ENCODE results near the gene POLR2M.
A peak's percentile ranks its signal among the peaks of the same experiment; 100 is the strongest.

The POLR2M gene

DNA sequence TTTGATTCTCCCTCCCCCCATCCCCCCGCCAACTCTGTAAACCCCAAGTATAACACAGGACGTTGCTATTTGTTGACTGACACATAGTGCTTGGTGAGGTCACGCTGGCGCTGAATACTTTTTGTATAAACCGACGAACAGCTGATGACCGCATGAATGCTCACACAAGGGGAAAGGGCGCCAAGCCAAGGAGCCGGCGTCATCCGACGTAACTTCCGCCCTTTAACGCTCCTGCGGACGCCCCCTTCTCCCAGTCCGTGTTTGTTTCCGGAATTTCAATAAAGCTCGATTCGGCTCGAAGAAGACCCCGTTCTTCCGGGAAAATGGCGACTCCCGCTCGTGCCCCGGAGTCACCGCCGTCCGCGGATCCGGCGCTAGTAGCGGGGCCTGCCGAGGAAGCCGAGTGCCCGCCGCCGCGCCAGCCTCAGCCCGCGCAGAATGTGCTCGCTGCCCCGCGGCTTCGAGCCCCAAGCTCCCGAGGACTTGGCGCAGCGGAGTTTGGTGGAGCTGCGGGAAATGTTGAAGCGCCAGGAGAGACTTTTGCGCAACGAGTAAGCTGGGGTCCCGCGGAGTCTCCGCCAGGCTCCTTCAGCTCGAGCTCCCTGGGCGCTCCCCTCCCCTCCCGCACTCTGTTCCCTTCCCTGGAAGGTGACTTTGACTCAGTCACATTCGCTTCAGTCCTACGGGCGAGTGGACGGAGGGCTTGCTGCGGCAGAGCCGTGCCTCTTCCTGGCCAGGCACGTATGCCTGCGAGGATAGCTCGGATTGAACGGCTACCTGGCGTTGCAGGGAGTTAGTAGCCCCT, at the start of gene POLR2M:
POLR2M (plus strand) TSS at position 310 of the 805 bp plus-strand sequence; CDS start at position 439, 129 bp downstream.
- Mint-ChIP-seq H3K9me3 (no peaks in the 10 kb centered on the region), H3K27me3 (no peaks in the 10 kb centered on the region), H3K27ac (peak within 1 kb of the TSS; percentile 92), H3K4me3 (peak within 1 kb of the TSS; percentile 88), H3K36me3 (ENCODE audit: low read depth) (peaks cover 47% of the 10 kb centered on the region), H3K4me1 (ENCODE audit: low read depth) (peaks cover 76% of the 10 kb centered on the region)
- DNase-seq = peak; percentile 90

GRCh38 chr15:57657619-57658018, 48.9 kb upstream of the POLR2M start:
- Mint-ChIP-seq H3K4me1 (ENCODE audit: low read depth) (no peaks in the 10 kb centered on the region), H3K27me3 (peaks cover 9% of the 10 kb centered on the region), H3K27ac (no peak overlapping the region), H3K4me3 (no peak overlapping the region), H3K9me3 (no peaks in the 10 kb centered on the region), H3K36me3 (ENCODE audit: low read depth) (no peaks in the 10 kb centered on the region)
- DNase-seq = no peak

- H3K4me1 Mint-ChIP-seq (ENCODE audit: low read depth) = no peaks in the 10 kb centered on the region
- no peak overlapping the region for H3K4me3 Mint-ChIP-seq
- H3K9me3 Mint-ChIP-seq = no peaks in the 10 kb centered on the region
- H3K27me3 Mint-ChIP-seq = peaks cover 13% of the 10 kb centered on the region
- DNase-seq = no peak
- H3K36me3 Mint-ChIP-seq (ENCODE audit: low read depth) = no peaks in the 10 kb centered on the region
- no peak overlapping the region for H3K27ac Mint-ChIP-seq
These were observed 44.3 kb upstream of the POLR2M start for GRCh38 chr15:57662091-57662744.

DNA sequence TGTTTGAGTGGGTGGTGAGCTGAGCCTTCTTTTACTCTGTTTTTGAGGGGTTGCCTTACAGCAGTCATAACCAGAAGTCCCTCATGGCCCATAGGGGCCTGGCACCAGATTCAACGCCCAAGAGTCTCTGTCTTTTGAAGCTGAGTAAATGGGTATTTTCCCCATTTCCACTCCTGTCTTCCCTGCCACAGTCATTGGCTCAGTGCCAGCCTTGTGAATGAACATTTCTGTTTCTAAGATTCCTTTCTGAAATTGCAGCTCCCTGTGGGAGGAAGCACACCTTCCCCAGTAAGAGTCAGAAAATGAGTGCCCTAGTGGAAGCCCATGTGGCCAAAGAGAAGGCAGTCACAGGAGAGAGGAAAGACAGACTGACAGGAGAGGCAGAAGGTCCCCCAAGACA, 43.7 kb upstream of the POLR2M start:
- H3K4me1 Mint-ChIP-seq (ENCODE audit: low read depth) = peaks cover 2% of the 10 kb centered on the region
- H3K4me3 Mint-ChIP-seq = no peak overlapping the region
- no peak overlapping the region for H3K27ac Mint-ChIP-seq
- H3K27me3 Mint-ChIP-seq = peaks cover 13% of the 10 kb centered on the region
- DNase-seq = no peak
- no peaks in the 10 kb centered on the region for H3K36me3 Mint-ChIP-seq (ENCODE audit: low read depth)
- H3K9me3 Mint-ChIP-seq = no peaks in the 10 kb centered on the region

GRCh38 chr15:57663262-57663661, 43.3 kb upstream of the POLR2M start:
- Mint-ChIP-seq H3K27ac (no peak overlapping the region), H3K4me3 (no peak overlapping the region), H3K27me3 (peaks cover 13% of the 10 kb centered on the region), H3K9me3 (no peaks in the 10 kb centered on the region), H3K4me1 (ENCODE audit: low read depth) (peaks cover 3% of the 10 kb centered on the region), H3K36me3 (ENCODE audit: low read depth) (no peaks in the 10 kb centered on the region)
- DNase-seq = no peak

- Mint-ChIP-seq H3K4me3 (no peak overlapping the region), H3K27ac (no peak overlapping the region), H3K4me1 (ENCODE audit: low read depth) (peaks cover 3% of the 10 kb centered on the region), H3K27me3 (peaks cover 4% of the 10 kb centered on the region), H3K9me3 (no peaks in the 10 kb centered on the region), H3K36me3 (ENCODE audit: low read depth) (no peaks in the 10 kb centered on the region)
- no peak for DNase-seq
These were observed 41.3 kb upstream of the POLR2M start for GRCh38 chr15:57665194-57665593.

- H3K9me3 Mint-ChIP-seq = no peaks in the 10 kb centered on the region
- H3K4me3 Mint-ChIP-seq = no peak overlapping the region
- no peaks in the 10 kb centered on the region for H3K36me3 Mint-ChIP-seq (ENCODE audit: low read depth)
- peaks cover 3% of the 10 kb centered on the region for H3K4me1 Mint-ChIP-seq (ENCODE audit: low read depth)
- DNase-seq = no peak
- H3K27ac Mint-ChIP-seq = no peak overlapping the region
- peaks cover 4% of the 10 kb centered on the region for H3K27me3 Mint-ChIP-seq
These were observed 40.6 kb upstream of the POLR2M start for GRCh38 chr15:57665939-57666338.

GRCh38 chr15:57667171-57667849, 39.2 kb upstream of the POLR2M start:
- no peak overlapping the region for H3K4me3 Mint-ChIP-seq
- H3K27me3 Mint-ChIP-seq = peaks cover 4% of the 10 kb centered on the region
- DNase-seq = no peak
- peaks cover 3% of the 10 kb centered on the region for H3K4me1 Mint-ChIP-seq (ENCODE audit: low read depth)
- H3K27ac Mint-ChIP-seq = no peak overlapping the region
- no peaks in the 10 kb centered on the region for H3K9me3 Mint-ChIP-seq
- no peaks in the 10 kb centered on the region for H3K36me3 Mint-ChIP-seq (ENCODE audit: low read depth)

DNA sequence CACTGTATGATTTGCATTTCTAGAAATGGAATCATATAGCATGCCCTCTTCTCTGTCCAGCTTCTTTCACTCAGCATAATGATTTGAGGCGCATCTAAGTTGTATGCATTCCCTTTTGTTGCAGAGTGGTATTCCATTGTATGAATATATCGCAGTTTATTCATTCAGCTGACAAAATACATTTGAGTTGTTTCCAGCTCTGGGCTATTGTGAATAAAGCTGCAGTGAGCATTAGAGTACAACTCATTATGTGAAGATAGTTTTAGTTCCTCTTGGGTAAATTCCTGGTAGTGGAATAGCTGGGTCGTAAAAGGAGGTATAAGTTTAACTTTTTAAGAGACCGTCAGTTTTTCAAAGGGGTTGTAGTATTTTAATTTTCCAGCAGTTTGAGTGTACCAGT, 38.5 kb upstream of the POLR2M start:
- Mint-ChIP-seq H3K27me3 (peaks cover 4% of the 10 kb centered on the region), H3K36me3 (ENCODE audit: low read depth) (no peaks in the 10 kb centered on the region), H3K4me1 (ENCODE audit: low read depth) (peaks cover 3% of the 10 kb centered on the region)

GRCh38 chr15:57671636-57672035, 34.9 kb upstream of the POLR2M start:
- peaks cover 21% of the 10 kb centered on the region for H3K27me3 Mint-ChIP-seq

More for the DNA sequence above, 38.5 kb upstream of the POLR2M start:
- no peak for DNase-seq
- Mint-ChIP-seq H3K4me3 (no peak overlapping the region), H3K27ac (no peak overlapping the region), H3K9me3 (no peaks in the 10 kb centered on the region)

DNA sequence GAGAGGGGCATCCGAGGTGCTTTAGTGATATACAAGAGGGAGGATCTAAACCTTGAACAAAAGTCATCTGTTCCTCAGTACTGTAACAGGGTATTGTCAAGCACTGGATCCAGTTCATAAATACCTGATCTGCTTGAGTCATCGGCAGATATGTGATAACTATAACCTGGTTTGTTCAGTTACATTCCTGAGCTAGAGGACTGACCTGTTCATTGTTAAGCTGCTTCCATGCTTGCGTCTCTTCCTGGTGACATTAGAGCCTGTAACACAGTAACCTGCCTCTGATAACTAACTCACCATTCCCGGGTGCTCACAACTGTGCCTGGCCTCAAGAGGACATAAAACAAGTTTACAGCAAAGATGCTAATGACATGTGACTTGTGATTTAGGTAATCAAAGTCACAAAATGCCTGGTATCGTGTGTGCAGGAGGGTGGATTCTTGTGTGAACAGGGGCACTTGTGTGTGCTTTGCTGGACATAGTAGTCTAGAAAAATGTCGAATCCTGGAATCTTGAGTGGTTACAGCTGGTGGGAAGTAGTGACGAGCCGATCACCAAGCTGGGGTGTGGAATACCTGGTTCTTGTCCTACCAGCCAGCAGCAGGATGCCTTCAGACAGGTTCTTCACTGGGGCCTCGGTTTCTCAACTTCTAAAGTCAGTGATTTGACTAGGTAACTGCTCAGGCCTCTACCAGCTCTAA, 30.9 kb upstream of the POLR2M start:
- Mint-ChIP-seq H3K4me3 (no peak overlapping the region), H3K36me3 (ENCODE audit: low read depth) (no peaks in the 10 kb centered on the region), H3K4me1 (ENCODE audit: low read depth) (peaks cover 7% of the 10 kb centered on the region), H3K27ac (no peak overlapping the region), H3K9me3 (no peaks in the 10 kb centered on the region), H3K27me3 (peaks cover 21% of the 10 kb centered on the region)
- no peak for DNase-seq

More at GRCh38 chr15:57671636-57672035, 34.9 kb upstream of the POLR2M start:
- no peaks in the 10 kb centered on the region for H3K9me3 Mint-ChIP-seq
- H3K36me3 Mint-ChIP-seq (ENCODE audit: low read depth) = no peaks in the 10 kb centered on the region
- no peak overlapping the region for H3K27ac Mint-ChIP-seq
- no peak overlapping the region for H3K4me3 Mint-ChIP-seq
- H3K4me1 Mint-ChIP-seq (ENCODE audit: low read depth) = peaks cover 3% of the 10 kb centered on the region
- no peak for DNase-seq

GRCh38 chr15:57676585-57676984, 29.9 kb upstream of the POLR2M start:
- no peak for DNase-seq
- Mint-ChIP-seq H3K27ac (no peak overlapping the region), H3K4me3 (no peak overlapping the region), H3K27me3 (peaks cover 21% of the 10 kb centered on the region), H3K4me1 (ENCODE audit: low read depth) (peaks cover 7% of the 10 kb centered on the region), H3K36me3 (ENCODE audit: low read depth) (no peaks in the 10 kb centered on the region), H3K9me3 (no peaks in the 10 kb centered on the region)

DNA sequence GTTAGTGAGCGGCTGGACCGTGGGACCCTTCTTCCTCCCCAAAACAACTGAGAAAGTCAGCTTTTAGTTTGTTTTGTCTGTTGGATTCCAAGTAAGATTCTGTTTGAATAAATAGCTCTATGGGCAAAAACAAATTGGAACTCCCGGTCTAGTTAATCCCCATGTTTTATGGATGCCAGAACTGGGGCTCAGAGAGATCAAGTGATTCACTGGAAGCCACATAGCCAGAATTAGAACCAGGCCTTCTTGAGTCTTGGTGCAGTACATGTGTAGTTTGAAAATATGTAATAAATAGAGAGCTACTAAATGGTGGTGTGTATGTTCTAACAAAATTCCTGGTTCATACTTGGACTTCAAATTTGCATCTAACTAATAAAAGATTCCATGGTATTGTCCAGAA, 29.3 kb upstream of the POLR2M start:
- DNase-seq = no peak
- Mint-ChIP-seq H3K27me3 (peaks cover 21% of the 10 kb centered on the region), H3K36me3 (ENCODE audit: low read depth) (no peaks in the 10 kb centered on the region), H3K4me3 (no peak overlapping the region), H3K9me3 (no peaks in the 10 kb centered on the region), H3K4me1 (ENCODE audit: low read depth) (peaks cover 7% of the 10 kb centered on the region), H3K27ac (no peak overlapping the region)

DNA sequence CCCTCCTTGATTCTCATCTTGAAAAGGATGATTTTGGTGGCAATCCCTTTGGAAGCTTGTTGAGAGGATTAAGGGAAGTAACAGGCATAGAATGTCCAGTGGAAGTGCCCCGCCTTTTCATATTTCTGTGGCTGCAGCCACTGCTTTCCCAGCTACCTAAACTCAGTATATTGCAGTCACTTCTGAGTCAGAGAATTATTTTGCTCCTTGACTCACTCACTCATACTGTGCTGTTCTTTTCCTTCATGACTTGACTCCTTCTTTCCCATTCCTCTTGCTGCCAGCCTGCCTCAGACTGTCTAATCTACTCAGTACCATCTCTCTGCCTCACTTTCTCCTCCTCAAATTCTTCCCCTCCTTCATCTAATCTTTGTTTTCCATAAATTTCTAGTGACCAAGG, 26.5 kb upstream of the POLR2M start:
- DNase-seq = no peak
- Mint-ChIP-seq H3K4me3 (no peak overlapping the region), H3K4me1 (ENCODE audit: low read depth) (peaks cover 7% of the 10 kb centered on the region), H3K9me3 (no peaks in the 10 kb centered on the region), H3K27me3 (peaks cover 8% of the 10 kb centered on the region), H3K27ac (peak overlapping the region; percentile 7), H3K36me3 (ENCODE audit: low read depth) (no peaks in the 10 kb centered on the region)
